Erythroblast (primary cell): ENCODE results near the gene ZNF618.

Source experiments
- DNase-seq, 2 experiments: peaks; one replicate each; lab custom pipeline; 2025; lab: John Stamatoyannopoulos, UW
- GATA1 ChIP-seq: IDR thresholded peaks from 2 replicates; pipeline ENCODE4 v1.6.1; 2011; ENCODE audit warnings: low read depth, mild to moderate bottlenecking, control low read depth, low read length, moderate library complexity
- POLR2A ChIP-seq: IDR thresholded peaks from 2 replicates; pipeline ENCODE4 v1.6.1; 2011; ENCODE audit warnings: mild to moderate bottlenecking, low read length

Gene ZNF618

GRCh38 chr9:113911850-113912557, 35.9 kb downstream of the ZNF618 start:
- DNase-seq = no peak
- TF ChIP-seq GATA1 (no peak), POLR2A (no peak)

- TF ChIP-seq POLR2A (no peak), GATA1 (no peak)
- DNase-seq = no peak
These were observed 36.7 kb downstream of the ZNF618 start for GRCh38 chr9:113912816-113913215.

GRCh38 chr9:113913426-113914195, 37.5 kb downstream of the ZNF618 start:
- TF ChIP-seq GATA1 (no peak), POLR2A (no peak)
- DNase-seq = no peak

GRCh38 chr9:113914517-113914916, 38.4 kb downstream of the ZNF618 start:
- DNase-seq = no peak
- TF ChIP-seq POLR2A (no peak), GATA1 (no peak)

- TF ChIP-seq POLR2A (no peak), GATA1 (no peak)
- DNase-seq = no peak
These were observed 39.8 kb downstream of the ZNF618 start for GRCh38 chr9:113915817-113916434.

- DNase-seq = no peak
- TF ChIP-seq POLR2A = no peak
- no peak for TF ChIP-seq GATA1
These were observed 40.8 kb downstream of the ZNF618 start for GRCh38 chr9:113916931-113917330.

- TF ChIP-seq GATA1 = no peak
- TF ChIP-seq POLR2A = no peak
- no peak for DNase-seq
These were observed 42.7 kb downstream of the ZNF618 start for GRCh38 chr9:113918697-113919350.

- no peak for DNase-seq
- no peak for TF ChIP-seq POLR2A
- TF ChIP-seq GATA1 = no peak
These were observed 43.3 kb downstream of the ZNF618 start for GRCh38 chr9:113919382-113919781.

- no peak for DNase-seq
- no peak for TF ChIP-seq POLR2A
- TF ChIP-seq GATA1 = no peak
These were observed 43.8 kb downstream of the ZNF618 start for GRCh38 chr9:113919871-113920270.

- no peak for DNase-seq
- TF ChIP-seq POLR2A (no peak), GATA1 (no peak)
These were observed 44.8 kb downstream of the ZNF618 start for GRCh38 chr9:113920872-113921271.

GRCh38 chr9:113921396-113921925, 45.4 kb downstream of the ZNF618 start:
- no peak for TF ChIP-seq GATA1
- no peak for TF ChIP-seq POLR2A
- DNase-seq = no peak

- TF ChIP-seq GATA1 = no peak
- TF ChIP-seq POLR2A = no peak
- no peak for DNase-seq
These were observed 46.1 kb downstream of the ZNF618 start for GRCh38 chr9:113922160-113922559.

GRCh38 chr9:113926211-113926610, 50.1 kb downstream of the ZNF618 start:
- DNase-seq = no peak
- TF ChIP-seq POLR2A (no peak), GATA1 (no peak)

- no peak for TF ChIP-seq POLR2A
- TF ChIP-seq GATA1 = no peak
- DNase-seq = no peak
These were observed 51.2 kb downstream of the ZNF618 start for GRCh38 chr9:113927277-113927676.
